ENCODE data around the gene DYSF.

DNA sequence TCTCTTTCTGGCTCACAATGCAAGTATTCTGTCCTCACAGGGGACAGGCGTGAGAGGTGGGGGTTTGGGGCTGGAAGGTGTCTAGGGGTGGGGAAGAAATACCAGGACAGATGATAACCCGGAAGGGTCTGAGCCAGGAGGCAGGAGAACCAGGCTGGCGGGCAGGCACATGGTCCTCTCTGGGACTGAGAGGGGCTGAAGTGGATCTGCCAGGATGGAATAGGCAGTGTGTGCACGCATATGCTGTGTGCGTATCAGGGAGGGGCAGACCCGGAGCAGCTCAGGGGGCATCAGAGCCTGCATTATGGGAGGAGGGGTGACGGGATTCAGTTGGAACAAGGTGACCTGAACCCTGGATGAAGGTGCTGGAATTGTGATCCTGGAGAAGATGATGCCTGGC, 157.3 kb downstream of the DYSF start:
- TF ChIP-seq, protein P1, sequence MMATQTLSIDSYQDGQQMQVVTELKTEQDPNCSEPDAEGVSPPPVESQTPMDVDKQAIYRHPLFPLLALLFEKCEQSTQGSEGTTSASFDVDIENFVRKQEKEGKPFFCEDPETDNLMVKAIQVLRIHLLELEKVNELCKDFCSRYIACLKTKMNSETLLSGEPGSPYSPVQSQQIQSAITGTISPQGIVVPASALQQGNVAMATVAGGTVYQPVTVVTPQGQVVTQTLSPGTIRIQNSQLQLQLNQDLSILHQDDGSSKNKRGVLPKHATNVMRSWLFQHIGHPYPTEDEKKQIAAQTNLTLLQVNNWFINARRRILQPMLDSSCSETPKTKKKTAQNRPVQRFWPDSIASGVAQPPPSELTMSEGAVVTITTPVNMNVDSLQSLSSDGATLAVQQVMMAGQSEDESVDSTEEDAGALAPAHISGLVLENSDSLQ (IDR thresholded peaks at IDR 0.05) = no peak
- TF ChIP-seq ZNF384 (IDR thresholded peaks at IDR 0.05) (no peak), FOXM1 (IDR thresholded peaks at IDR 0.05; ENCODE audit: borderline replicate concordance) (no peak), L3MBTL2 (conservative IDR thresholded peaks at IDR 0.05) (no peak), ARNT (IDR thresholded peaks at IDR 0.05) (no peak), BHLHE40 (IDR thresholded peaks at IDR 0.05; ENCODE audit: borderline replicate concordance) (no peak), SP1 (IDR thresholded peaks at IDR 0.05) (no peak), NFRKB (IDR thresholded peaks at IDR 0.05) (no peak), FOXK2 (IDR thresholded peaks at IDR 0.05) (no peak), HDGF (IDR thresholded peaks at IDR 0.05; ENCODE audit: borderline replicate concordance) (no peak), TARDBP (IDR thresholded peaks at IDR 0.05) (no peak)
